GM23338 (cell line): Measurements from ENCODE around the gene NPNT. TPM values are rescaled to one million over a fixed set of nuclear protein-coding genes. Genes with fewer than 3 reads are reported as not detected.

Source experiments
- ATAC-seq: fragments of 200-7000 bp; cut with Tn5 transposase; 3 replicates; pipeline ENCODE4 v1.9.1; 2020
- DNase-seq: peaks from one replicate; pipeline ENCODE4 v3.0.0-alpha.2; 2015; ENCODE audit warnings: low spot score
- H2AFZ ChIP-seq: fragments of 200-600 bp; sonication (generic); 2 replicates; pipeline ENCODE4 v1.8.0; 2016; ENCODE audit warnings: antibody characterized with exemption, mild to moderate bottlenecking, moderate library complexity
- H3F3A ChIP-seq: fragments of 200-600 bp; sonication (generic); replicated peaks from 2 replicates; pipeline ENCODE4 v1.8.0; 2017; ENCODE audit warnings: antibody characterized with exemption, mixed run types, low read depth
- H3K27ac ChIP-seq: fragments of 200-600 bp; sonication (generic); 2 replicates; pipeline ENCODE4 v1.6.1; 2016; ENCODE audit warnings: low read depth
- H3K27me3 ChIP-seq: fragments of 200-600 bp; sonication (generic); 2 replicates; pipeline ENCODE4 v1.8.0; 2016; ENCODE audit warnings: mild to moderate bottlenecking, mixed run types, moderate library complexity; ENCODE audit not compliant: insufficient read depth
- H3K36me3 ChIP-seq: fragments of 200-600 bp; sonication (generic); 2 replicates; pipeline ENCODE4 v1.8.0; 2016; ENCODE audit warnings: mild to moderate bottlenecking; ENCODE audit not compliant: insufficient read depth
- H3K4me1 ChIP-seq: fragments of 200-600 bp; sonication (generic); 2 replicates; pipeline ENCODE4 v1.8.0; 2016; ENCODE audit warnings: mild to moderate bottlenecking, moderate library complexity; ENCODE audit not compliant: insufficient read depth
- H3K4me2 ChIP-seq: fragments of 200-600 bp; sonication (generic); 2 replicates; pipeline ENCODE4 v1.7.1; 2017; ENCODE audit warnings: mixed run types
- H3K4me3 ChIP-seq: fragments of 200-600 bp; sonication (generic); 2 replicates; pipeline ENCODE4 v1.6.1; 2016; ENCODE audit warnings: mixed run types
- H3K79me2 ChIP-seq: fragments of 200-600 bp; sonication (generic); replicated peaks from 2 replicates; pipeline ENCODE4 v1.8.0; 2017; ENCODE audit warnings: mild to moderate bottlenecking; ENCODE audit not compliant: insufficient read depth
- H3K9me2 ChIP-seq: fragments of 200-600 bp; sonication (generic); 2 replicates; pipeline ENCODE4 v1.8.0; 2017; ENCODE audit not compliant: insufficient read depth
- H4K20me1 ChIP-seq: fragments of 200-600 bp; sonication (generic); replicated peaks from 2 replicates; pipeline ENCODE4 v1.8.0; 2017; ENCODE audit warnings: mild to moderate bottlenecking; ENCODE audit not compliant: insufficient read depth
- H3K27ac Mint-ChIP-seq: 2 replicates; pipeline ENCODE4 v1.8.0; 2020; ENCODE audit warnings: inconsistent platforms, mild to moderate bottlenecking, moderate library complexity, mixed read lengths
- H3K27me3 Mint-ChIP-seq: 3 replicates; pipeline ENCODE4 v1.8.0; 2022; ENCODE audit warnings: low read depth, mild to moderate bottlenecking, moderate library complexity, mixed read lengths, inconsistent platforms; ENCODE audit not compliant: insufficient read depth, poor library complexity
- H3K36me3 Mint-ChIP-seq: 3 replicates; pipeline ENCODE4 v1.8.0; 2021; ENCODE audit warnings: low read depth, mild to moderate bottlenecking, inconsistent platforms, moderate library complexity, mixed read lengths
- H3K4me1 Mint-ChIP-seq: 3 replicates; pipeline ENCODE4 v1.8.0; 2020; ENCODE audit warnings: mild to moderate bottlenecking, inconsistent platforms, mixed read lengths
- H3K4me3 Mint-ChIP-seq: 3 replicates; pipeline ENCODE4 v1.8.0; 2021; ENCODE audit warnings: moderate library complexity, mild to moderate bottlenecking, inconsistent platforms, mixed read lengths
- H3K9me3 Mint-ChIP-seq: 3 replicates; pipeline ENCODE4 v1.8.0; 2020; ENCODE audit warnings: moderate library complexity, mild to moderate bottlenecking, inconsistent platforms, mixed read lengths
- ETS1 ChIP-seq: IDR thresholded peaks from 2 replicates; pipeline ENCODE4 v1.6.1; 2016; ENCODE audit warnings: antibody characterized with exemption
- EZH2 ChIP-seq: fragments of 200-600 bp; sonication (generic); IDR thresholded peaks from one replicate; pipeline ENCODE4 v1.8.0; 2017; ENCODE audit warnings: antibody characterized with exemption, mild to moderate bottlenecking, low read depth; ENCODE audit not compliant: unreplicated experiment
- JUNB ChIP-seq: IDR thresholded peaks from one replicate; pipeline ENCODE4 v1.6.1; 2016; ENCODE audit warnings: antibody characterized with exemption; ENCODE audit not compliant: unreplicated experiment
- ZNF114 ChIP-seq: fragments of 250-450 bp; sonication (Bioruptor Pico); IDR thresholded peaks from 2 replicates; pipeline ENCODE4 v1.5.0; 2020; ENCODE audit warnings: mild to moderate bottlenecking, moderate library complexity
- long read RNA-seq: library from polyadenylated mRNA; unstranded; transcript quantifications from one replicate; pipeline ENCODE4 v2.0.0, GENCODE V29; 2020; ENCODE audit not compliant: unreplicated experiment
- polyA plus RNA-seq: library from polyadenylated mRNA; unstranded; fragments of >200 nt; fragmentation: Nextera tagmentation; extraction: Ambion mirVana; gene quantifications from 2 replicates; pipeline ENCODE4 v1.2.1, GENCODE V29; 2016
- total RNA-seq: library from RNA; depleted of rRNA; stranded (reverse); fragments of >200 nt; shearing (Covaris generic); gene quantifications from 2 replicates; pipeline ENCODE4 v1.2.3, GENCODE V29; 2014; rRNA removed
- TF ChIP-seq, protein P1 (sequence below), 2 experiments: fragments of 200-600 bp in 1 of 2; sonication (generic) in 1 of 2; conservative IDR thresholded peaks; 2 replicates each; pipeline versions ENCODE4 v1.5.1 to v1.6.1; 2016 to 2017; ENCODE audit warnings: antibody characterized with exemption in 2 of 2, low read depth in 2 of 2, mild to moderate bottlenecking in 2 of 2, moderate library complexity in 1 of 2
- TF ChIP-seq, protein P2 (sequence below): fragments of 250-450 bp; sonication (Bioruptor Pico); IDR thresholded peaks from 2 replicates; pipeline ENCODE4 v1.5.0; 2020; ENCODE audit warnings: mild to moderate bottlenecking, moderate library complexity

The NPNT gene
- total RNA-seq = 1.4 and 3.1 TPM in 2 replicates
- polyA plus RNA-seq = 1.4 and 1.9 TPM in 2 replicates
- long read RNA-seq, partial matches to known transcripts = 1 of 1 reads
- long read RNA-seq, other reads (novel, unspliced or antisense) = 0 of 1 reads

DNA sequence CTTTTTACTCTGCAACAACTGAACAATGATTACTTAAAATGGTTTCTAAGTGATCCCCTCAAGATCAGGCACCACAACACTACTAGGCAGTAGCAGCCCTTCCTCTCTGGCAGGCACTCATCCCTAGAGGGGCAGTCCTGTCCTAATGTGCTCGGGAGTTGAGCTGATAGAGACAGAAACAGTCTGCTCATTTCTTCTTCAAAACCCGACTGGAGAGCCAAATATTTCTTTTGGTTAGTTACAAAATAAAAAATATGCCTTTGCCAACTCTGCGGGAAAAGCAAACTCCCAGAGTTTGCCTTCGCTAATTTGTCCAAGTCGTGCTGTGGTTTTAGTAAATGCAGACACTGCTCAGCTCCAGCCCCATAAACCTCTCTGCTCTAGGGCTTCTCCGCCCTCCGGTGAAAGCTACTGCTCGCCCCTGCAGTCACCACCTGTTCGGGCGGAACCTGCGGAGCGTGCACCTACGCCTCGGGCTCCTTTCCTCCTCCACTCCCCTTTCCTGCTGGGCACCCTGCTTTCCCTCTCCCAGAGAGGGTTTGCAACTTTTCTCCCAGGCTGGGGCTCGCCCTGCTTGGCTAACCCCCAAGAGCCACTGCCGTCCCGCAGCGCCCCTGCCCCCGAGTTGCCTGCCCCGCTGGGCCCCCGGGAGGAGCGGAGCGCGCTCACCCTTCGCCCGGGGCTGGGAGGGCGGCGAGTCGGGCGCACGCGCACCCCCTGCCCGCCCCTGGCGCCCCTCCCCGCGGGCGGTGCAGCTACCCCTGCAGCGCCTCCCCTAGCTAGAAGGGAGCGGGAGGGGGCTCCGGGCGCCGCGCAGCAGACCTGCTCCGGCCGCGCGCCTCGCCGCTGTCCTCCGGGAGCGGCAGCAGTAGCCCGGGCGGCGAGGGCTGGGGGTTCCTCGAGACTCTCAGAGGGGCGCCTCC is at the start of gene NPNT:
Gene NPNT (plus strand): TSS at position 812 of the 923 bp plus-strand sequence. CDS start 182 bp downstream, outside the sequence.
- peak within 1 kb of the TSS; percentile 79 for H3K4me3 ChIP-seq
- TF ChIP-seq EZH2 = peak; percentile 60
- TF ChIP-seq, protein P1, sequence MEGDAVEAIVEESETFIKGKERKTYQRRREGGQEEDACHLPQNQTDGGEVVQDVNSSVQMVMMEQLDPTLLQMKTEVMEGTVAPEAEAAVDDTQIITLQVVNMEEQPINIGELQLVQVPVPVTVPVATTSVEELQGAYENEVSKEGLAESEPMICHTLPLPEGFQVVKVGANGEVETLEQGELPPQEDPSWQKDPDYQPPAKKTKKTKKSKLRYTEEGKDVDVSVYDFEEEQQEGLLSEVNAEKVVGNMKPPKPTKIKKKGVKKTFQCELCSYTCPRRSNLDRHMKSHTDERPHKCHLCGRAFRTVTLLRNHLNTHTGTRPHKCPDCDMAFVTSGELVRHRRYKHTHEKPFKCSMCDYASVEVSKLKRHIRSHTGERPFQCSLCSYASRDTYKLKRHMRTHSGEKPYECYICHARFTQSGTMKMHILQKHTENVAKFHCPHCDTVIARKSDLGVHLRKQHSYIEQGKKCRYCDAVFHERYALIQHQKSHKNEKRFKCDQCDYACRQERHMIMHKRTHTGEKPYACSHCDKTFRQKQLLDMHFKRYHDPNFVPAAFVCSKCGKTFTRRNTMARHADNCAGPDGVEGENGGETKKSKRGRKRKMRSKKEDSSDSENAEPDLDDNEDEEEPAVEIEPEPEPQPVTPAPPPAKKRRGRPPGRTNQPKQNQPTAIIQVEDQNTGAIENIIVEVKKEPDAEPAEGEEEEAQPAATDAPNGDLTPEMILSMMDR (conservative IDR thresholded peaks at IDR 0.05; ENCODE audit: low read depth in 2 of 2) = no peak
- no peak within 1 kb of the TSS for H3K27ac Mint-ChIP-seq
- H2AFZ ChIP-seq = peak within 1 kb of the TSS; percentile 99
- H3K27me3 ChIP-seq = peaks cover 59% of the 10 kb centered on the region
- H3K79me2 ChIP-seq = no peaks in the 10 kb centered on the region
- ATAC-seq = peak; percentile 69
- peaks cover 28% of the 10 kb centered on the region for H3K4me1 Mint-ChIP-seq
- H4K20me1 ChIP-seq = no peaks in the 10 kb centered on the region
- peaks cover 39% of the 10 kb centered on the region for H3K27me3 Mint-ChIP-seq
- no peaks in the 10 kb centered on the region for H3K36me3 ChIP-seq
- no peak within 1 kb of the TSS for H3K27ac ChIP-seq
- H3K4me2 ChIP-seq = peak within 1 kb of the TSS; percentile 95
- H3K9me3 Mint-ChIP-seq = no peaks in the 10 kb centered on the region
- H3K9me2 ChIP-seq = no peaks in the 10 kb centered on the region
- no peaks in the 10 kb centered on the region for H3F3A ChIP-seq
- H3K4me3 Mint-ChIP-seq = peak within 1 kb of the TSS; percentile 80
- peaks cover 30% of the 10 kb centered on the region for H3K4me1 ChIP-seq
- no peaks in the 10 kb centered on the region; the same call in 2 of the 3 replicates for H3K36me3 Mint-ChIP-seq
- peak; percentile 56 for DNase-seq

- Histone ChIP-seq H3K36me3 (no peaks in the 10 kb centered on the region), H3K4me2 (no peak overlapping the region), H3K4me1 (no peaks in the 10 kb centered on the region), H4K20me1 (no peaks in the 10 kb centered on the region), H3K79me2 (no peaks in the 10 kb centered on the region), H3K9me2 (no peaks in the 10 kb centered on the region), H3K27me3 (no peaks in the 10 kb centered on the region), H2AFZ (no peak overlapping the region), H3K27ac (no peak overlapping the region), H3K4me3 (no peak overlapping the region), H3F3A (no peaks in the 10 kb centered on the region)
- H3K36me3 Mint-ChIP-seq = peaks cover 5% of the 10 kb centered on the region; the same call in 1 of the 3 replicates
- H3K27me3 Mint-ChIP-seq = no peaks in the 10 kb centered on the region
- DNase-seq (no peak), ATAC-seq (no peak; the same call in 2 of the 3 replicates)
- no peak overlapping the region for H3K4me3 Mint-ChIP-seq
- H3K9me3 Mint-ChIP-seq = no peaks in the 10 kb centered on the region
- H3K4me1 Mint-ChIP-seq = peaks cover 13% of the 10 kb centered on the region; the same call in 2 of the 3 replicates
- H3K27ac Mint-ChIP-seq = peak overlapping the region; percentile 13; the same call in 1 of the 2 replicates
- TF ChIP-seq EZH2 = no peak
- TF ChIP-seq JUNB = no peak
- TF ChIP-seq, protein P2, sequence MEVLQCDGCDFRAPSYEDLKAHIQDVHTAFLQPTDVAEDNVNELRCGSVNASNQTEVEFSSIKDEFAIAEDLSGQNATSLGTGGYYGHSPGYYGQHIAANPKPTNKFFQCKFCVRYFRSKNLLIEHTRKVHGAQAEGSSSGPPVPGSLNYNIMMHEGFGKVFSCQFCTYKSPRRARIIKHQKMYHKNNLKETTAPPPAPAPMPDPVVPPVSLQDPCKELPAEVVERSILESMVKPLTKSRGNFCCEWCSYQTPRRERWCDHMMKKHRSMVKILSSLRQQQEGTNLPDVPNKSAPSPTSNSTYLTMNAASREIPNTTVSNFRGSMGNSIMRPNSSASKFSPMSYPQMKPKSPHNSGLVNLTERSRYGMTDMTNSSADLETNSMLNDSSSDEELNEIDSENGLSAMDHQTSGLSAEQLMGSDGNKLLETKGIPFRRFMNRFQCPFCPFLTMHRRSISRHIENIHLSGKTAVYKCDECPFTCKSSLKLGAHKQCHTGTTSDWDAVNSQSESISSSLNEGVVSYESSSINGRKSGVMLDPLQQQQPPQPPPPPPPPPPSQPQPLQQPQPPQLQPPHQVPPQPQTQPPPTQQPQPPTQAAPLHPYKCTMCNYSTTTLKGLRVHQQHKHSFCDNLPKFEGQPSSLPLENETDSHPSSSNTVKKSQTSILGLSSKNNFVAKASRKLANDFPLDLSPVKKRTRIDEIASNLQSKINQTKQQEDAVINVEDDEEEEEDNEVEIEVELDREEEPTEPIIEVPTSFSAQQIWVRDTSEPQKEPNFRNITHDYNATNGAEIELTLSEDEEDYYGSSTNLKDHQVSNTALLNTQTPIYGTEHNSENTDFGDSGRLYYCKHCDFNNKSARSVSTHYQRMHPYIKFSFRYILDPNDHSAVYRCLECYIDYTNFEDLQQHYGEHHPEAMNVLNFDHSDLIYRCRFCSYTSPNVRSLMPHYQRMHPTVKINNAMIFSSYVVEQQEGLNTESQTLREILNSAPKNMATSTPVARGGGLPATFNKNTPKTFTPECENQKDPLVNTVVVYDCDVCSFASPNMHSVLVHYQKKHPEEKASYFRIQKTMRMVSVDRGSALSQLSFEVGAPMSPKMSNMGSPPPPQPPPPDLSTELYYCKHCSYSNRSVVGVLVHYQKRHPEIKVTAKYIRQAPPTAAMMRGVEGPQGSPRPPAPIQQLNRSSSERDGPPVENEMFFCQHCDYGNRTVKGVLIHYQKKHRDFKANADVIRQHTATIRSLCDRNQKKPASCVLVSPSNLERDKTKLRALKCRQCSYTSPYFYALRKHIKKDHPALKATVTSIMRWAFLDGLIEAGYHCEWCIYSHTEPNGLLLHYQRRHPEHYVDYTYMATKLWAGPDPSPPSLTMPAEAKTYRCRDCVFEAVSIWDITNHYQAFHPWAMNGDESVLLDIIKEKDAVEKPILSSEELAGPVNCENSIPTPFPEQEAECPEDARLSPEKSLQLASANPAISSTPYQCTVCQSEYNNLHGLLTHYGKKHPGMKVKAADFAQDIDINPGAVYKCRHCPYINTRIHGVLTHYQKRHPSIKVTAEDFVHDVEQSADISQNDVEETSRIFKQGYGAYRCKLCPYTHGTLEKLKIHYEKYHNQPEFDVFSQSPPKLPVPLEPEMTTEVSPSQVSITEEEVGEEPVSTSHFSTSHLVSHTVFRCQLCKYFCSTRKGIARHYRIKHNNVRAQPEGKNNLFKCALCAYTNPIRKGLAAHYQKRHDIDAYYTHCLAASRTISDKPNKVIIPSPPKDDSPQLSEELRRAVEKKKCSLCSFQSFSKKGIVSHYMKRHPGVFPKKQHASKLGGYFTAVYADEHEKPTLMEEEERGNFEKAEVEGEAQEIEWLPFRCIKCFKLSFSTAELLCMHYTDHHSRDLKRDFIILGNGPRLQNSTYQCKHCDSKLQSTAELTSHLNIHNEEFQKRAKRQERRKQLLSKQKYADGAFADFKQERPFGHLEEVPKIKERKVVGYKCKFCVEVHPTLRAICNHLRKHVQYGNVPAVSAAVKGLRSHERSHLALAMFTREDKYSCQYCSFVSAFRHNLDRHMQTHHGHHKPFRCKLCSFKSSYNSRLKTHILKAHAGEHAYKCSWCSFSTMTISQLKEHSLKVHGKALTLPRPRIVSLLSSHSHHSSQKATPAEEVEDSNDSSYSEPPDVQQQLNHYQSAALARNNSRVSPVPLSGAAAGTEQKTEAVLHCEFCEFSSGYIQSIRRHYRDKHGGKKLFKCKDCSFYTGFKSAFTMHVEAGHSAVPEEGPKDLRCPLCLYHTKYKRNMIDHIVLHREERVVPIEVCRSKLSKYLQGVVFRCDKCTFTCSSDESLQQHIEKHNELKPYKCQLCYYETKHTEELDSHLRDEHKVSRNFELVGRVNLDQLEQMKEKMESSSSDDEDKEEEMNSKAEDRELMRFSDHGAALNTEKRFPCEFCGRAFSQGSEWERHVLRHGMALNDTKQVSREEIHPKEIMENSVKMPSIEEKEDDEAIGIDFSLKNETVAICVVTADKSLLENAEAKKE = no peak
- no peak for TF ChIP-seq ETS1
- TF ChIP-seq ZNF114 = no peak
These were observed 49.7 kb upstream of the NPNT start for GRCh38 chr4:105845559-105845958.
